Fibroblast of skin of back (primary cell): Measurements from ENCODE around the gene CACNG1.
A peak's percentile ranks its signal among the peaks of the same experiment; 100 is the strongest.
"Not testable (repeated sequence)": the region's sequence is repeated elsewhere in the genome, so short reads cannot be mapped to it uniquely, and the experiment has no call there.

Source experiments
- DNase-seq: peaks from one replicate; pipeline ENCODE4 v3.0.0-alpha.2; 2013

CACNG1 gene

DNA sequence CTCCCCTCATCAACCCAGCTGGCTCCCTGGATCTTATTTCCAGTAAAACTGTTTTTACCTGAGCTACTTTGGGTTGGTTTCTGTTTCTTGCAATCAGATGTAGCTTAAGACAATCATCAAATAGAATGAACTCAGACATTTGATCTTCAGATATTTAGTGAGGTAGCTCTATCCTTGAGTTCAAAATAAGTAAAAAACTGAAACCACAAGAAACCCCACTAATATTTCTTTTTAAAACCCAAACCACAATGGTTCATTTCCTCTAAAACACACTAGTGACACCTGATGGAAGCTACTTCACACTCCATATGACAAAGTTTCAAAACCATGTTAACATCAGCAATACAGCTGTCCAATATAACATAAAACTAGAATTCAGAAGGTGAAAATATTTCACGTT lies 37.8 kb downstream of the CACNG1 start:
- DNase-seq = no peak

- no peak for DNase-seq
These were observed 41.1 kb downstream of the CACNG1 start for GRCh38 chr17:67085406-67085805.

GRCh38 chr17:67088639-67089038 lies 44.3 kb downstream of the CACNG1 start:
- no peak for DNase-seq

- no peak for DNase-seq
These were observed 46.0 kb downstream of the CACNG1 start for GRCh38 chr17:67090341-67090740.

DNA sequence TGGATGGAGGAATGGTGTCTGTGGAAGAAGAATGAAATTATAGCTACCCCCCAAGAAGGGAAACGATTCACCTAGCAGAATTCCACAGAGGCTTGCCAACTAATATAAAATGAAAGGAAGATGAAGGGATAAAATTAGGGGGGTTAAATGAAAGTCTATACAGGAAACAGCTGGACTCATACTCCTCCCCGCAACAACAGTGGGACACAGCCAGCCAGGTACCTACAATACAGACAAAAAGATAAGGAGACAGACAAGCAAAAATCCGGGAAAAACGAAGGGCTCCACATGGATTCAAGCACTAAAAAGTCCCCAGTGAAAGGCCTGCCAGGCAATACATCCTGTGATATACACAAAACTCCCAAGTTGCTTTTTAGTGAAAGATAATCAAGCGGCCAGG lies 47.9 kb downstream of the CACNG1 start:
- DNase-seq = no peak

GRCh38 chr17:67092710-67093109 lies 48.4 kb downstream of the CACNG1 start:
- not testable (repeated sequence) for DNase-seq

GRCh38 chr17:67093348-67093747 lies 49.0 kb downstream of the CACNG1 start:
- DNase-seq = no peak

DNA sequence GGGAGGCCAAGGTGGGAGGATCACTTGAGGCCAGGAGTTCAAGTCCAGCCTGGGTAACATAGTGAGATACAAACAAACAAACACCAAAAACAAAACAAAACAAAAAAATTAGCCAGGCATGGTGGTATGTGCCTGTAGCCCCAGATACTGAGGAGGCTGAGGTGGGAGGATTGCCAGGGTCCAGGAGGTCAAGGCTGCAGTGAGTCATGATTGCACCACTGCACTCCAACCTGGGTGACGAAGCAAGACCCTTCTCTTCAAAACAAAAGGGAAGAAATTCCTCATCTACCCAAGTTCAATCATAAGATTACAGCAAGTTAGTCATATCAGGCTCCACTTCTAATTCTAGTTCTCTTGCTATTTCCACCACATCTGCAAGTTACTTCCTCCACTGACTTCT lies 50.9 kb downstream of the CACNG1 start:
- peak; percentile 25 for DNase-seq

DNA sequence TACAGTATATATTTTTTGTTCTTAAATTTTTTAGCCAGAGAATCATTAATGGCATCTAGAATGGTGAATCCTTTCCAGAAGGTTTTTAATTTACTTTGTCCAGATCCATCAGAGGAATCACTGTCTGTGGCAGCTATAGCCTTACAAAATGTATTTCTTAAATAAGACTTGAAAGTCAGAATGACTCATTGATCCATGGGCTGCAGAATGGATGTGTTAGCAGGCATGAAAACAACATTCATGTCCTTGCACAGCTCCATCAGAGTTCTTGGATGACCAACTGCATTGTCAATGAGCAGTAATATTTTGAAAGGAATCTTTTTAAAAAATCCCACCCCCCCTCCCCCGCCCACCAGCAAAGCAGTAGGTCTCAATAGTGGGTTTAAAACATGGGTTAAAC lies 51.4 kb downstream of the CACNG1 start:
- DNase-seq = peak; percentile 37

DNA sequence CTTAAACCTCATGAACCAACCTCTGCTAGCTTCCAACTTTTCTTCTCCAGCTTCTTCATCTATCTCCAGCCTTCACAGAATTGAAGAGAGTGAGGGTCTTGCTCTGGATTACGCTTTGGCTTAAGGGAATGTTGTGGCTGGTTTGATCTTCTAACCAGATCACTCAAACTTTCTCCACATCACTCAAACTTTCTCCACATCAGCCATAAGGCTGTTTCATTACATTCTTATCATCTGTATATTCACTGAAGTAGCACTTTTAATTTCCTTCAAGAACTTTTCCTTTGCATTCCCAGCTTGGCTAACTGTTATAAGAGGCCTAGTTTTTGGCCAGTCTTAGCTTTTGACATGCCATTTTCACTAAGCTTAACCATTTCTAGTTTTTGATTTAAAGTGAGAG lies 52.3 kb downstream of the CACNG1 start:
- DNase-seq = no peak

DNA sequence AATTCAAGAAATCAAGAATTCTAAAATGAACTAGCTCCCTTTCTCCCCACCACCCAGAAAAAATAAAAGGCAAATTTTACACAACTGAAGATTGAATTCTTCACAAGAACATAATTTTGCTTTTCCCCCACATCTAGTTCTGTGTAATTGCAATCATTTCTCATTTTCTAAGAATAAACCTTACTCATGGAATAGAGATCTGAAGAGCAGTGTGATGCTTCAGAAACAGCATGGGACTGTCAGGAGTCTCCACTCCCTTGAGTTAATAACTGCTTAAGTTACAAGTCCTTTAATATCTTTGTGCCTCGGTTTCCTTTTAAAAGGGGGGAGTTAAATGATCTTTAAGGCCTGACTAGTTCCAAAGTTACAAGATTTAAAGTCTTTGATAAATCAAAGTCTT lies 53.7 kb downstream of the CACNG1 start:
- DNase-seq = no peak

GRCh38 chr17:67104641-67105040 lies 60.3 kb downstream of the CACNG1 start:
- DNase-seq = not testable (repeated sequence)

- peak; percentile 11 for DNase-seq
These were observed 60.9 kb downstream of the CACNG1 start for GRCh38 chr17:67105213-67105612.
